Skeletal muscle satellite cell (primary cell): Measurements from ENCODE around the gene RAB4B.
"Not testable (repeated sequence)": the region's sequence is repeated elsewhere in the genome, so short reads cannot be mapped to it uniquely, and the experiment has no call there.

ENCODE experiments used
- H3K27me3 ChIP-seq: 2 replicates; pipeline ENCODE4 v1.7.0; 2013; ENCODE audit warnings: low read length; ENCODE audit not compliant: control insufficient read depth, insufficient read depth
- H3K36me3 ChIP-seq: 2 replicates; pipeline ENCODE4 v1.7.0; 2013; ENCODE audit warnings: mild to moderate bottlenecking, control low read depth, low read length; ENCODE audit not compliant: insufficient read depth
- H3K4me1 ChIP-seq: 2 replicates; pipeline ENCODE4 v1.7.0; 2013; ENCODE audit warnings: low read length; ENCODE audit not compliant: control insufficient read depth, insufficient read depth
- H3K4me2 ChIP-seq: 2 replicates; pipeline ENCODE4 v1.7.0; 2013; ENCODE audit warnings: mild to moderate bottlenecking, low read length
- H3K4me3 ChIP-seq: 2 replicates; pipeline ENCODE4 v1.7.0; 2013; ENCODE audit warnings: low read length
- H3K9ac ChIP-seq: 2 replicates; pipeline ENCODE4 v1.7.0; 2013; ENCODE audit warnings: mild to moderate bottlenecking, low read depth, low read length, moderate library complexity
- H3K9me3 ChIP-seq: replicated peaks from 2 replicates; pipeline ENCODE4 v1.7.0; 2013; ENCODE audit warnings: mild to moderate bottlenecking, control low read depth, low read length

RAB4B gene

DNA sequence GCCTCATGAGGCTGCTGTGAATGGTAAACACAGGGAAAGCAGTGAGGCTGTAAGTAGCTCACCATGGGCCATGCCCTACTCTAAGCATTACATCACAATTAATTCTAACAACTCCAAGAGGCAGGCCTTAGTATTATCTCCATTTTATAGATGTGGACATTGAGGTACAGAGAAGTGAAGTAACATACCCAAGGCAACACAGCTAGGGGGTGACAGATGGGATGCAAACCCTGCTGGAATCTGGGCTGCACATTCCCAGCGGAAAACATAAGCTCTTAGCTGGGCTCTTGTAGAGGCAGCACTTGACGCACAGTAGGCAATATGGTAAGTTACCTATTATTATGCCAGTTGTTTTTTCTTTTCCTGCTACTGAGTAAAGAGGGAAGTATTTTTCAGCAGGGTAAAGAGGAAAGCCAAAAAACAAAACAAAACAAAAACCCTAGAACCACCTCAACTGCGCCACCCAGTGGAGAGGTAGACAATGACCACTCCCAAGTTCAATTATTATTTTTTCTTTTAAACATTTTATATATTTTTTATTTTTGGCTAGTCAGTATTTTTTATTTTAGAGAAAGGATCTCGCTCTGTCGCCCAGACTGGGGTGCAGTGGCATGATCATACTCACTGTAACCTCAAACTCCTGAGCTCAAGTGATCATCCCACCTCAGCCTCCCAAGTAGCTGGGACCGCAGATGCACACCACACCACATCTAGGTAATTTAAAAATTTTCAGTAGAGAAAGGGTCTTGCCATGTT is 41.6 kb downstream of the RAB4B start:
- not testable (repeated sequence) for H3K9me3 ChIP-seq, H3K4me2 ChIP-seq, H3K4me1 ChIP-seq, H3K27me3 ChIP-seq, H3K36me3 ChIP-seq, H3K4me3 ChIP-seq, H3K9ac ChIP-seq

DNA sequence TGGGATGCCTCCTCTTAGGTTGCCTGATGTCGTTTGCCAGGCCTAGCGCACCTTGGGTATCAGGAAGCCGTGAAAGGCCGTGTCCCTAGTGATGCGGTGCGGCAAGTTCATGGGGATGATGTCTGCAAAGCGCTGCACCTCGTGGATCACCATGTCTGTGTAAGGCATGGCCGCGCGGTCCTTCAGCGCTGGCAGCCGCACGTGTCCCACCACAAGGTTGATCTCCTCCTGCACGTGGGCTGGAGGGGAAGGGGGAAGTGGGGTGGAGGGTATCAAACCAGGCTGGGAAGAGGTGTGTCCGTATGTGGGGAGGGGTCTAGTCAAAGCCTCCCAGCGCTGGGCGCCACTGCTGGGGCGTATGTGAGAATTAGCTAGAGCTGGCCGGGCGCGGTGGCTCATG is 44.1 kb downstream of the RAB4B start:
- Histone ChIP-seq H3K9me3 (no peaks in the 10 kb centered on the region), H3K36me3 (peaks cover 6% of the 10 kb centered on the region), H3K9ac (no peak overlapping the region), H3K4me1 (peaks cover 9% of the 10 kb centered on the region), H3K27me3 (no peaks in the 10 kb centered on the region), H3K4me3 (no peak overlapping the region), H3K4me2 (no peak overlapping the region)

DNA sequence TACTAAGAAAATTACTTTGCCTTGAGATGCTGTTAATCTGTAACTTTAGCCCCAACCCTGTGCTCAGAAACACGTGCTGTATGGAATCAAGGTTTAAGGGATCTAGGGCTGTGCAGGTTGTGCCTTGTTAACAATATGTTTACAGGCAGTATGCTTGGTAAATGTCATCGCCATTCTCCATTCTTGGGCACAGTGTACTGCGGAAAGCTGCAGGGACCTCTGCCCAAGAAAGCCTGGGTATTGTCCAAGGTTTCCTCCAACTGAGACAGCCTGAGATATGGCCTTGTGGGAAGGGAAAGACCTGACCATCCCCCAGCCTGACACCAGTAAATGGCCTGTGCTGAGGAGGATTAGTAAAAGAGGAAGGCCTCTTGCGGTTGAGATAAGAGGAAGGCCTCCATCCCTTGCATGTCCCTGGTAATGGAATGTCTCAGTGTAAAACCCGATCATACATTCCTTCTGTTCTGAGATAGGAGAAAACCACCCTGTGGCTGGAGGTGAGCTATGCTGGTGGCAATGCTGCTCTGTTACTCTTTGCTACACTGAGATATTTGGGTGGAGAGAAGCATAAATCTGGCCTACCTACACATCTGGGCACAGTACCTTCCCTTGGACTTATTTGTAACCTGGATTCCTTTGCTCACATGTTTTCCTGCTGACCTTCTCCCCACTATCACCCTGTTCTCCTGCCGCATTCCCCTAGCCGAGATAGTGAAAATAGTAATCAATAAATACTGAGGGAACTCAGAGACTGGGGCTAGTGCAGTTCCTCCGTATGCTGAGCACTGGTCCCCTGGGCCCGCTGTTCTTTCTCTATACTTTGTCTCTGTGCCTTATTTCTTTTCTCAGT is 44.9 kb downstream of the RAB4B start:
- H3K4me3 ChIP-seq, H3K9me3 ChIP-seq, H3K4me2 ChIP-seq, H3K4me1 ChIP-seq, H3K27me3 ChIP-seq, H3K9ac ChIP-seq, H3K36me3 ChIP-seq: not testable (repeated sequence)

GRCh38 chr19:40824916-40825315 is 46.9 kb downstream of the RAB4B start:
- H3K36me3 ChIP-seq, H3K4me1 ChIP-seq, H3K9me3 ChIP-seq, H3K9ac ChIP-seq, H3K27me3 ChIP-seq, H3K4me2 ChIP-seq, H3K4me3 ChIP-seq: not testable (repeated sequence)

- not testable (repeated sequence) for H3K9me3 ChIP-seq, H3K9ac ChIP-seq, H3K36me3 ChIP-seq, H3K4me1 ChIP-seq, H3K4me2 ChIP-seq, H3K4me3 ChIP-seq, H3K27me3 ChIP-seq
Measured at GRCh38 chr19:40825460-40826095, 47.5 kb downstream of the RAB4B start.

DNA sequence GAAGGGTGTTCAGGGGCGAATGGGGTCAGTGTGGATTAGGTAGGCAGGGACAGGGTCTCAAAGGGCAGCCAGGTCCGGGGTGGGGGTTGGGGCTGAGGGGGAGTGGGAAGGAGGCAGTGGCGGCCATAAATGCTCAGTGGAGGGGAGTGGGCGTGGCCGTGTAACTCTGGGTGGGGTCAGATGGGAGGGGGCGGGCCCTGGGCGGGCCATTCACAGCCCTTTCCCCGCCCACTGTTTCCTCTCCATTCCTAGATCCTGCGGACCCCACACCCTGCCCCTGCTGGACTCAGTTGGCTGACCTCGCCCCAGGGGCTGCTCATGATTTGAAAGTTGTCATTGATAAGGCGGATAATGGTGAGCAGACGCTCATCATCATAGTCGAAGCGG is 48.3 kb downstream of the RAB4B start:
- not testable (repeated sequence) for H3K36me3 ChIP-seq, H3K27me3 ChIP-seq, H3K9me3 ChIP-seq, H3K4me3 ChIP-seq, H3K4me2 ChIP-seq, H3K4me1 ChIP-seq, H3K9ac ChIP-seq

GRCh38 chr19:40826699-40827385 is 48.8 kb downstream of the RAB4B start:
- H3K4me2 ChIP-seq, H3K4me3 ChIP-seq, H3K27me3 ChIP-seq, H3K36me3 ChIP-seq, H3K9me3 ChIP-seq, H3K9ac ChIP-seq, H3K4me1 ChIP-seq: not testable (repeated sequence)

- H3K36me3 ChIP-seq: peaks cover 7% of the 10 kb centered on the region
- no peaks in the 10 kb centered on the region for H3K9me3 ChIP-seq
- no peak overlapping the region for H3K9ac ChIP-seq
- peaks cover 12% of the 10 kb centered on the region for H3K4me1 ChIP-seq
- no peak overlapping the region for H3K4me2 ChIP-seq
- no peaks in the 10 kb centered on the region for H3K27me3 ChIP-seq
- H3K4me3 ChIP-seq: no peak overlapping the region
Measured at GRCh38 chr19:40827386-40828247, 49.6 kb downstream of the RAB4B start.

GRCh38 chr19:40829205-40829604 is 51.2 kb downstream of the RAB4B start:
- Histone ChIP-seq H3K4me3 (no peak overlapping the region), H3K36me3 (peaks cover 7% of the 10 kb centered on the region), H3K27me3 (no peaks in the 10 kb centered on the region), H3K9me3 (no peaks in the 10 kb centered on the region), H3K4me1 (peaks cover 12% of the 10 kb centered on the region), H3K4me2 (no peak overlapping the region), H3K9ac (no peak overlapping the region)

DNA sequence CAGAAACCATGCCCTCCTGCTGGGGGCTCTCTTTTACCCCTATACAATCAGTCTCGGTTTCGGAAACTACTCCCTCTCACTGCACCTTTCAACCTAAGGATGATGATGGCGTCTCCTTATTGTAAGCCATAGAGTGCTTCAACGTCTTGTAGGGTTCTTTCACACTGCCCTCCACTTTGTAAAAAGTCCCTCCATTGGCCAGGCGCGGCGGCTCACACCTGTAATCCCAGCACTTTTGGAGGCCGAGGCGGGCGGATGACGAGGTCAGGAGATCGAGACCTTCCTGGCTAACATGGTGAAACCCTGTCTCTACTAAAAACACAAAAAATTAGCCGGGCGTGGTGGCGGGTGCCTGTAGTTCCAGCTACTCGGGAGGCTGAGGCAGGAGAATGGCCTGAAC is 52.7 kb downstream of the RAB4B start:
- not testable (repeated sequence) for H3K36me3 ChIP-seq, H3K9me3 ChIP-seq, H3K27me3 ChIP-seq, H3K4me3 ChIP-seq, H3K4me2 ChIP-seq, H3K9ac ChIP-seq
- peaks cover 12% of the 10 kb centered on the region for H3K4me1 ChIP-seq
